ENCODE data around the gene GNB5. TPM values are rescaled to one million over a fixed set of nuclear protein-coding genes. Genes with fewer than 3 reads are reported as not detected.
"Not testable (repeated sequence)": the region's sequence is repeated elsewhere in the genome, so short reads cannot be mapped to it uniquely, and the experiment has no call there.

GNB5 gene
- total RNA-seq, 1 donor from 2014 or later = 50.2 TPM

- not testable (repeated sequence) for DNase-seq
These were observed 25.6 kb downstream of the GNB5 start for GRCh38 chr15:52165494-52166131.

- DNase-seq = no peak
These were observed 26.4 kb downstream of the GNB5 start for GRCh38 chr15:52164631-52165265.

- DNase-seq = no peak
These were observed 27.6 kb downstream of the GNB5 start for GRCh38 chr15:52163321-52164190.

- no peak for DNase-seq
These were observed 28.3 kb downstream of the GNB5 start for GRCh38 chr15:52162876-52163275.

GRCh38 chr15:52162260-52162659 is 28.9 kb downstream of the GNB5 start:
- DNase-seq = no peak

- no peak for DNase-seq
These were observed 29.7 kb downstream of the GNB5 start for GRCh38 chr15:52161406-52161966.

DNA sequence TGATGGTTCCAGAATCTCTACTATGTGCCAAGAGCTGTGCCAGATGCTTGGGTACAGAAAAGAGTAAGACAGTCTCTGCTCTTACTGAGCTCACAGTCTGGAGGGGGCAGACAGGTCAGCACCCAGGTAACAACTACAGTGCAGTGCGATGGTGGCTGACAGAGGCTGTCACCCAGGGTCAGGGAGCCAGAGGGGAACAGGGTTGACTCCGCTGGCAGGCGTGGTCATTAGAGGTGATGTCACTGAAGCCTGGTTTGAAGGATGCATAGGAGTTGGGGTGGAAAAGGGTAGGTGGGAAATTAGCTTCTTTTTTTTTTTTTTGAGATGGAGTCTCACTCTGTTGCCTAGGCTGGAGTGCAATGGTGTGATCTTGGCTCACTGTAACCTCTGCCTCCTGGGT is 31.5 kb downstream of the GNB5 start:
- DNase-seq = no peak

- no peak for DNase-seq
These were observed 33.0 kb downstream of the GNB5 start for GRCh38 chr15:52158084-52158765.

DNA sequence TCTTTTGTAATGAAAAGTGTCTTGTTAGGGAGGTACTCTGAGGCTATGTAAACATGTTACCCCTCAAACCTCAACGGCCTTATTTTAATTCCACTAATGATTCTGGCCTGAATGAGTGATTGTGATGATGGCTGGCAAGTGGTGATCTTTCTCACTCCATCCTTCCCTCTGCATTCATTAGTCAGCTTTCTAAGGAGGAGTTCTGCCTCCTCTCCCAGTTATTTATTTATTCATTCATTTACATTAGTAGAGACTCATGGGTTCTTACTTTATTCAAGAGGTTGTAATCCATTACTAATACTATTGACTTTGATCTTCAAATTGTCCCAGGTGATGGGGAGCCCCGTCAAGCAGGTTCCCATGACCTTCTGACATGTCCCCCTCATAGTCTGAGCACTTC is 35.3 kb downstream of the GNB5 start:
- no peak for DNase-seq

GRCh38 chr15:52154896-52155865 is 36.0 kb downstream of the GNB5 start:
- no peak for DNase-seq

- no peak for DNase-seq
These were observed 37.0 kb downstream of the GNB5 start for GRCh38 chr15:52153900-52154895.

DNA sequence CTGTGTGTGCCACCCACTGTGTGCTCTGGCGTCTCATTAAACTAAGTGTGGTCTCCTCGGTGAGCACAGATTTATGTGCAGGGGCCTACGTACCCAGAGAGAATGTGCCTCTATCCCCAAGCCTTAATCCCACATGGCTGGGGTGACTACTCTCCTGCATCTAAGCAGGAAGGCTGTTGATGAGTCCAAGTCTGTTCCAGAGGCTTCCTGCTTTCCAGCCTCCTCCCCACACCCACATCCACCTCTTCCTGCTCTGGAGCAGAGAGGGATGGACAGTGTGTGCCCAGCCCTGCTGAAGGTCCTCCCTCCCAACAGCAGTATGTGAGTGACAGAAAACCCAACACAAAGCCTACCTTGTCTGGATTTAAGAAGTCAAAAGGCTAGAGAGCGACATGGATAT is 39.8 kb downstream of the GNB5 start:
- no peak for DNase-seq

GRCh38 chr15:52150871-52151270 is 40.3 kb downstream of the GNB5 start:
- no peak for DNase-seq

DNA sequence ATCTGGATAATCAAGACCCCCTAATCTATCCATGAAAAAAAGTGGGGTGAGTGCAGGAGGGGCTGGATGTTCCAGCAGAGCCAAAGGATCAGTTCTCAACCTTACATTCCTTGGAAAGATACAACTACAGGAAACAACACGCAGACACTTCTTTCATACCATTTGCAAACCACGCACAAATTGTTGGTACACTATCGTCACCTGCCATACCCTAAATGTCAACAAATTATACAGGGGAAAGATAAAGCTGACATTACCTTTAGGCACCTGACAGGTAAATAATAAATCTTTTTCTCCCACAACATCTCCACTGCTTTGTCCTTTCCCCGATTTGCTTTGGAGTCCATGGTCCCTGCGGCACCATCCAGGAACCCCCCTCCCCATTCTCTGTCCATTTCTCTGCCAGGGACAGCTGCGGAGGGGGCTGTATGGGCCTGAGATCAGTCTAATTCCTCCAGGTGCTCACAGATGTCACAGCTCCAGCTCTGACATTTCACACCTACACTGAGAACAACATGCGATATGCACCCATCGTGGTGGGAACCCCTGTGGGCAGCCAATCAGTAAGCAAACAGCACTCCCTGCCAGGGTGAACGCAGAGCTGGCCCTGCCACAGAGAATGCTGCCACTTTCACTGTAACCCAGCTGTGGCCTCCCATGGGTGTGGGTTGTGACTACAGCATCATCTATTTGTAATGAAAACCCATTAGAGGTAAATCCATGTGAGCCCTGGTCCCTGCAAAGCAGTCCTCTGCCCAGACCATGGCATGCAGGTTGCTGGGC is 41.0 kb downstream of the GNB5 start:
- no peak for DNase-seq

DNA sequence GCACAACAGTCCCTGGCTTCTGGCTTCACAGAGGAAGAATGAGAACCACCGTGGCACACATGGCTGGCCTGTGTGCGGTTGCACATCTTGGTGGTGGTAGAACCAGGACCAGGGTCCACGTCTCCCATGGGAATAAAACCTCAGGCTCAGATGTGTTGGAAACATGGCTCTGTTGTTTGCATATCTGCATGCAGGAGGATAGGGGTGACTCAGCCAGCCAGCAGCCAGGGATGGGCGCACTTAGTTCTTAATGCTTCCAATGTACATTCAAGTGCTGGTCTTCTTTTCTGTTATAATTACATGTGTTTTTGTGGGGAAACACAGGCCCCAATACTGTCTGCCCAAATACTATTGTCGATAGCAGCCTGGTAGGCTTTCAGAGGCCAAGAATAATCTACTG is 42.8 kb downstream of the GNB5 start:
- no peak for DNase-seq

- DNase-seq = no peak
These were observed 44.4 kb downstream of the GNB5 start for GRCh38 chr15:52146776-52147175.

DNA sequence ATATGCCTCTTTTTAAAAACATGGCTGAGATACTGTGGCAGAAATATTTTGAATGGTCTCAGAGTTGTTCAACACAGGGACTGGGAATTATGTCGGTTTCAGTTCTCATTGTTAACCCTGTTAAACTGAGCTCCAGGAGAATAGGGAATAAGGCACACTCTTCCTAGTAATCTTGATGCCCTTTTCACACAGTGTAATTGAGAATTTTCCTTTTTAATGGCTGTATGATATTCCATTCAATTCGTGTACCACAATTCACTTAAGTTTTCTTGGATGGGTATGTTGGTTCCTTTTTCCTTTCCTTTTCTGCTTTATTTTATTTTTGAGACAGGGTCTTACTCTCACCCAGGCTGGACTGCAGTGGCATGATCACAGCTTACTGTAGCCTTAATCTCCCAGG is 44.9 kb downstream of the GNB5 start:
- DNase-seq = no peak

DNA sequence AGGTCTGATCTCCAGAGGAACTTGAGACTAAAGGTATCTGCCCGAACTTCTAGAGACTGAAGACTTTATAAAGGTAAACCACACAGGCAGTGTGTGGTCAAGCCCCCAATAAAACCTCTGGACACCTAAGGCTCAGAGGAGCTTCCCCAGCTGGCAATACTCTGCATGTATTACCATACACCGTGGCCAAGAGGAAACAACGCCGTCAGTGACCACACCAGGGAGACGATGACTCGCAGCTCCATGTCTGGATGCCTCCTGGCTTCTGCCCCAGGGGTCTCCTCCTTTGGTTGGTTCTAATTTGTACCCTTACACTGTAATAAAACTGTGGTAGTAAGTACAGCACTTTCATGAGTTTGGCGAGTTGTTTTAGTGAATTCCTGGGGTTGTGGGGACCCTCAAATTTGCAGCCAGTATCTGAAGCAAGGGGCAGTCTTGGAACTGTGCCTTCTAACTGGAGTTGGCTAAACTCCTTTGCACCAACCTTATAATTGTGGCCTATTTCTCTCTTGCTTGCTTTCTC is 46.5 kb downstream of the GNB5 start:
- DNase-seq = no peak

DNA sequence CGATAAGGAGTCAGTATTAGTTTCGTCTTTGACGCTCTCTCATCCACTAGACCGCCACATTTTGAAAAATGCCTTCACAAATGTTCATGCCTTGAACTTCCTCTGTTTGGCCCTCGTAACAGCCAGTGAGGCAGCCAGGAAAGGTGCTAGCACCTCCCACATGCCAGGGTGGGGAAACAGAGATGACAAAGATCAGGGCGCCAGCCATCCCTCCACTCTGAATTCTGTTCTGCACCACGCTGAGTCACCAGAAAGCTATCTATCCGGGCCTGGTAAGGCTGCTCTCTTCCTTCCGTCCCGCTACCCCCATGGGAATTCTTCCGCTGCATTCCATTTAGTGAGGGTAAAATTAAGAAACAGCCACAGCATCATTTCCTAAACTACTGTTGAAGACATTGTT is 47.3 kb downstream of the GNB5 start:
- no peak for DNase-seq

Measured in occipital lobe (tissue), 2 donors.